GM12878 (cell line): ENCODE results near the gene MCEMP1. TPM values are rescaled to one million over a fixed set of nuclear protein-coding genes. Genes with fewer than 3 reads are reported as not detected.

ENCODE experiments used
- ATAC-seq: fragments of 200-7000 bp; cut with Tn5 transposase; 3 replicates; pipeline ENCODE4 v1.9.1; 2020; ENCODE audit warnings: mild to moderate bottlenecking, moderate library complexity
- BruUV-seq: library from RNA; stranded (reverse); fragments of 400-500 nt; replicated peaks from 2 replicates; lab custom pipeline; 2021; lab: Mats Ljungman, UMichigan
- CTCF ChIA-PET: fragments of 300-600 bp; sonication (Branson Sonifier 250); formaldehyde crosslinking; extraction: SDS; loops from one replicate; lab custom pipeline; 2021; ENCODE audit warnings: inconsistent platforms; lab: Yijun Ruan, JAX
- POLR2A ChIA-PET: fragments of 350-600 bp; formaldehyde crosslinking; extraction: SDS; loops from one replicate; lab custom pipeline; 2021; ENCODE audit warnings: inconsistent platforms; lab: Charles Lee
- RAD21 ChIA-PET: fragments of 300-600 bp; sonication (Branson Sonifier 250); formaldehyde crosslinking; loops from one replicate; lab custom pipeline; 2023; ENCODE audit warnings: antibody characterized with exemption; ENCODE audit not compliant: unreplicated experiment; lab: Charles Lee
- SMC1A ChIA-PET: fragments of 300-600 bp; sonication (Branson Sonifier 250); formaldehyde crosslinking; loops from one replicate; lab custom pipeline; 2023; ENCODE audit not compliant: unreplicated experiment, uncharacterized antibody; lab: Charles Lee
- DNase-seq: peaks from one replicate; pipeline ENCODE4 v3.0.0-alpha.2; 2011; ENCODE audit warnings: low read depth, low spot score
- FAIRE-seq: peaks from 3 replicates; lab custom pipeline; 2011; peaks lifted over from hg19 to GRCh38; lab: Jason Lieb, UNC
- H2AFZ ChIP-seq: 2 replicates; pipeline ENCODE4 v1.6.0; 2011; ENCODE audit warnings: low read depth, low read length, control low read depth; ENCODE audit not compliant: control insufficient read depth
- H3K27ac ChIP-seq: 2 replicates; pipeline ENCODE4 v1.5.1; 2011; ENCODE audit warnings: control low read depth; ENCODE audit not compliant: control insufficient read depth, insufficient read depth
- H3K27me3 ChIP-seq, 2 experiments: replicated peaks in 1 of 2; 2 replicates each; pipeline versions ENCODE4 v1.6.0 to v1.6.1; 2011; ENCODE audit warnings: low read length in 1 of 2; ENCODE audit not compliant: control insufficient read depth in 2 of 2, insufficient read depth in 2 of 2
- H3K36me3 ChIP-seq, 2 experiments: 2 replicates each; pipeline ENCODE4 v1.5.1; 2011; ENCODE audit warnings: low read length in 1 of 2; ENCODE audit not compliant: control insufficient read depth in 2 of 2, insufficient read depth in 2 of 2
- H3K4me1 ChIP-seq: 2 replicates; pipeline ENCODE4 v1.6.1; 2011; ENCODE audit warnings: mild to moderate bottlenecking, low read length, moderate library complexity, mixed read lengths; ENCODE audit not compliant: control insufficient read depth, insufficient read depth
- H3K4me2 ChIP-seq: 2 replicates; pipeline ENCODE4 v1.6.0; 2011; ENCODE audit warnings: control low read depth; ENCODE audit not compliant: control insufficient read depth, insufficient read depth
- H3K4me3 ChIP-seq: fragments of 200-600 bp; sonication (generic); 2 replicates; pipeline ENCODE4 v1.5.1; 2016
- H3K79me2 ChIP-seq: 2 replicates; pipeline ENCODE4 v1.6.0; 2011; ENCODE audit warnings: low read length; ENCODE audit not compliant: control insufficient read depth, insufficient read depth
- H3K9ac ChIP-seq: 2 replicates; pipeline ENCODE4 v1.8.0; 2011; ENCODE audit warnings: low read length, control low read depth, mixed read lengths; ENCODE audit not compliant: control insufficient read depth, insufficient read depth
- H3K9me3 ChIP-seq: replicated peaks from 3 replicates; pipeline ENCODE4 v1.5.1; 2011; ENCODE audit warnings: mild to moderate bottlenecking, low read length; ENCODE audit not compliant: control insufficient read depth, insufficient read depth
- H4K20me1 ChIP-seq: 2 replicates; pipeline ENCODE4 v1.6.0; 2011; ENCODE audit not compliant: control insufficient read depth, insufficient read depth
- BHLHE40 ChIP-seq, 2 experiments: fragments of 450-650 bp in 1 of 2; IDR thresholded peaks; 2 replicates each; pipeline ENCODE4 v1.6.1; 2011 to 2017; ENCODE audit warnings: low read depth in 2 of 2, borderline replicate concordance in 1 of 2, improper control_type of control experiment in 1 of 2, low read length in 1 of 2, mild to moderate bottlenecking in 1 of 2
- JUND ChIP-seq: IDR thresholded peaks from 2 replicates; pipeline ENCODE4 v1.6.1; 2012; ENCODE audit warnings: low read depth, mild to moderate bottlenecking, low read length, improper control_type of control experiment, moderate library complexity
- KAT2A ChIP-seq: conservative IDR thresholded peaks from 2 replicates; pipeline ENCODE4 v1.6.1; 2011; ENCODE audit warnings: low read depth, low read length; ENCODE audit not compliant: control insufficient read depth
- MEF2B ChIP-seq: fragments of 450-650 bp; IDR thresholded peaks from 2 replicates; pipeline ENCODE4 v1.6.1; 2018; ENCODE audit warnings: mild to moderate bottlenecking, moderate library complexity; ENCODE audit not compliant: partially characterized antibody, poor library complexity, severe bottlenecking
- NBN ChIP-seq: fragments of 450-650 bp; IDR thresholded peaks from 2 replicates; pipeline ENCODE4 v1.6.1; 2016
- NR2F1 ChIP-seq: fragments of 450-650 bp; conservative IDR thresholded peaks from 2 replicates; pipeline ENCODE4 v1.6.1; 2017; ENCODE audit warnings: mild to moderate bottlenecking
- POLR2AphosphoS5 ChIP-seq: IDR thresholded peaks from 2 replicates; pipeline ENCODE4 v1.6.1; 2011; ENCODE audit warnings: mild to moderate bottlenecking, low read length, inconsistent platforms
- SIX5 ChIP-seq: IDR thresholded peaks from 2 replicates; pipeline ENCODE4 v1.6.1; 2011; ENCODE audit warnings: mild to moderate bottlenecking, low read depth, low read length, moderate library complexity; ENCODE audit not compliant: severe bottlenecking
- TCF7 ChIP-seq: IDR thresholded peaks from 2 replicates; pipeline ENCODE4 v1.6.1; 2014; ENCODE audit warnings: antibody characterized with exemption, borderline replicate concordance
- ZBTB11 ChIP-seq: fragments of 450-650 bp; formaldehyde crosslinking; IDR thresholded peaks from 2 replicates; pipeline ENCODE4 v1.5.0; 2022; ENCODE audit warnings: mild to moderate bottlenecking, missing genetic modification characterization
- WGBS: methylation state at CpG from one replicate; pipeline ENCODE4 v1.1.6; 2016; ENCODE audit warnings: low lambda C conversion rate; ENCODE audit not compliant: insufficient replicate concordance, insufficient coverage; ENCODE audit errors: missing lambda C conversion rate; 5-methylcytosine and 5-hydroxymethylcytosine counted together
- in situ Hi-C: fragments of 300-500 bp; cut with MboI; formaldehyde crosslinking; loops from 9 replicates; pipeline ENCODE4 v1.14.3; 2018; ENCODE audit warnings: mixed read lengths
- intact Hi-C: fragments of 100-400 bp; cut with micrococcal nuclease; formaldehyde crosslinking; loops from one replicate; pipeline ENCODE4 v1.14.2; 2022; ENCODE audit not compliant: unreplicated experiment
- polyA plus RNA-seq, 11 experiments: library from polyadenylated mRNA; depleted of rRNA in 4 of 11; unstranded in 6 of 11; stranded (reverse) in 5 of 11; fragments of >200 nt; fragmentation: Nextera tagmentation in 4 of 11; fragmentation: Illumina TruSeq in 1 of 11; extraction: Ambion mirVana in 4 of 11; extraction: Trizol in 1 of 11; gene quantifications; 1 replicate in 1 of 11; 2 replicates in 10 of 11; pipeline versions ENCODE4 v1.2.1 to v1.2.3, GENCODE V29; 2011 to 2016; ENCODE audit warnings: inconsistent platforms in 2 of 11, missing spikeins in 2 of 11, low read depth in 1 of 11
- total RNA-seq, 4 experiments: library from RNA; depleted of rRNA in 3 of 4; stranded (reverse); fragments of >200 nt in 3 of 4; fragmentation: Illumina TruSeq in 1 of 4; extraction: Trizol in 1 of 4; gene quantifications; 2 replicates each; pipeline versions ENCODE4 v1.2.1 to v1.2.3, GENCODE V29; 2013 to 2021
- TF ChIP-seq, protein P1 (sequence below): fragments of 450-650 bp; IDR thresholded peaks from 2 replicates; pipeline ENCODE4 v1.6.1; 2017; ENCODE audit warnings: borderline replicate concordance
- TF ChIP-seq, protein P2 (sequence below): fragments of 450-650 bp; IDR thresholded peaks from 2 replicates; pipeline ENCODE4 v1.6.1; 2017; ENCODE audit warnings: mild to moderate bottlenecking, moderate library complexity

Gene MCEMP1
- total and polyA plus RNA-seq, 10 of the 15 experiments (the other 5 are each of a cell fraction or from before 2014, with no cell fraction given) = 0.08 to 0.55 (median 0.26) TPM; not detected in 1

DNA sequence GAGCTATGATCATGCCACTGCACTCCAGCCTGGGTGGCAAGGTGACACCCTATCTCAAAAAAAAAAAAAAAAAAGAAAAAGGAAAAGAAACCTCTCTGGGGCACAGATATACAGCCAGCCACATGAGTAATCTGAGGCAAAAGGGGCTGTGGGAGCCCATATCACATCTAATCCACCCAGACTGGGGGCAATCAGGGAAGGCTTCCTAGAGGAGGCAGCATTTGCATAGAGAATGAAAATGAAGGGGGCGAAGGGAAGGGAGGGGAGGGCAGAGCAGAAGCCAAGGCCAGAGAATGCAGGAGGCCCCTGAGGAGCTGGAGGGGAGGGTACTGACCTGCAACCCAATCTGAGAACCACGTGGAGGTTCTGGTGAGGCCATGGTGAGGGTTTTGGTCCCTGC lies 26.7 kb upstream of the MCEMP1 start (continued):
- TF ChIP-seq, protein P1, sequence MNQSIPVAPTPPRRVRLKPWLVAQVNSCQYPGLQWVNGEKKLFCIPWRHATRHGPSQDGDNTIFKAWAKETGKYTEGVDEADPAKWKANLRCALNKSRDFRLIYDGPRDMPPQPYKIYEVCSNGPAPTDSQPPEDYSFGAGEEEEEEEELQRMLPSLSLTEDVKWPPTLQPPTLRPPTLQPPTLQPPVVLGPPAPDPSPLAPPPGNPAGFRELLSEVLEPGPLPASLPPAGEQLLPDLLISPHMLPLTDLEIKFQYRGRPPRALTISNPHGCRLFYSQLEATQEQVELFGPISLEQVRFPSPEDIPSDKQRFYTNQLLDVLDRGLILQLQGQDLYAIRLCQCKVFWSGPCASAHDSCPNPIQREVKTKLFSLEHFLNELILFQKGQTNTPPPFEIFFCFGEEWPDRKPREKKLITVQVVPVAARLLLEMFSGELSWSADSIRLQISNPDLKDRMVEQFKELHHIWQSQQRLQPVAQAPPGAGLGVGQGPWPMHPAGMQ = no peak
- no peak for TF ChIP-seq KAT2A

DNA sequence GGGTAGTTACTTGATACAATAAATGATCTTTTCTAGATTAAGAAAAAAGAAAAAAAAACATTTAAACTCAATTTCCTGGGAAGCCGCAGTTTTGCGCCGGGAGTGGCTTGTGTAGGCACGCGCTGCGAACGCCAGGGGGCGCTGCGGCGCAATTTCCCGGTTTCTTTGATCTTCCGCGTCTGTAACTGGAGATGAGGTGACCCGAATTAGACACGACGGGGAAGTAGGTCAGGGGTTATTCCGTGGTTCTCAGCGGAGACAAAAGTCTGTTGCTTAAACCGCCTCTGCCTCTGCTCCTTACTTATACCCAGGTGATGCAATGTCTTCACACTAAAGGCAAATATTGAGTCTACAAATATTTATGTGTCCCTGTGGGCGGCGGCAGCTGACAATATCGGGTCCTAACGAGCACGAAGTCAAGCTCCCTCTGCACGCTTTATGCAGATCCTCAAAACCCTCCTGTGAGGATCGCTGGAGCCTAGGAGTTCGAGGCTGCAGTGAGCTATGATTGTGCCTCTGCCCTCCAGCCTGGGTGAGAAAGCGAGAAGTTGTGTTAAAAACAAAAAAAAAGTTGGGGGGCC lies 24.7 kb upstream of the MCEMP1 start:
- DNase-seq = peak; percentile 48
- whole genome bisulfite sequencing = 5% methylated on average over 28 of the region's 28 CpGs
- POLR2A ChIA-PET = interaction anchor here (0.5 to 1.1 kb wide), 3 partner anchors 22 to 1524 kb away, joined by 3 to 4 read pairs (median 3); partner anchors contain the start of gene PET100
- FAIRE-seq = no peak
- Histone ChIP-seq H3K4me2 (peak overlapping the region; percentile 61), H3K4me3 (no peak overlapping the region), H2AFZ (peak overlapping the region; percentile 92), H3K79me2 (no peaks in the 10 kb centered on the region), H4K20me1 (no peaks in the 10 kb centered on the region), H3K9ac (no peak overlapping the region), H3K36me3 (no peaks in the 10 kb centered on the region; a peak in 1 of 4 replicates), H3K4me1 (peaks cover 7% of the 10 kb centered on the region), H3K27ac (no peak overlapping the region), H3K9me3 (no peaks in the 10 kb centered on the region), H3K27me3 (no peaks in the 10 kb centered on the region; a peak in 1 of 4 replicates)
- no TSS peak for BruUV-seq
- SMC1A ChIA-PET = interaction anchor here (0.7 to 3.5 kb wide), 5 partner anchors 22 to 147 kb away, joined by 3 to 20 read pairs (median 5); partner anchors contain the start of gene TRAPPC5
- CTCF ChIA-PET = interaction anchor here (0.8 to 4.2 kb wide), 10 partner anchors 14 to 200 kb away, joined by 3 to 27 read pairs (median 6); partner anchors contain the start of genes CAMSAP3 and TRAPPC5
- RAD21 ChIA-PET = interaction anchor here (1.6 to 2.2 kb wide), 2 partner anchors 29 to 84 kb away, joined by 6 to 8 read pairs; partner anchors contain the start of gene TRAPPC5
- peak; percentile 87 for ATAC-seq
- in situ Hi-C loops (no loop called here), intact Hi-C loops (loop anchor here (1.0 kb wide), 1 partner anchor 147 kb away; no protein-coding TSS in a partner anchor)
- TF ChIP-seq NBN = 0 out of 2 replicates have a peak, but pooled peaks have one; percentile 48
- no peak for TF ChIP-seq ZBTB11 (CRISPR knock-in tag)
- peak; percentile 27 to 46; a peak in 1 of 4 replicates for TF ChIP-seq BHLHE40 (IDR thresholded peaks at IDR 0.05; ENCODE audit: borderline replicate concordance in 1 of 2, low read depth in 2 of 2, low read length in 1 of 2)
- no peak for TF ChIP-seq SIX5
- TF ChIP-seq NR2F1 = peak; percentile 95
- TF ChIP-seq JUND = no peak
- no peak for TF ChIP-seq POLR2AphosphoS5
- peak; percentile 99 for TF ChIP-seq TCF7
- peak; percentile 65 for TF ChIP-seq MEF2B
- TF ChIP-seq, protein P2, sequence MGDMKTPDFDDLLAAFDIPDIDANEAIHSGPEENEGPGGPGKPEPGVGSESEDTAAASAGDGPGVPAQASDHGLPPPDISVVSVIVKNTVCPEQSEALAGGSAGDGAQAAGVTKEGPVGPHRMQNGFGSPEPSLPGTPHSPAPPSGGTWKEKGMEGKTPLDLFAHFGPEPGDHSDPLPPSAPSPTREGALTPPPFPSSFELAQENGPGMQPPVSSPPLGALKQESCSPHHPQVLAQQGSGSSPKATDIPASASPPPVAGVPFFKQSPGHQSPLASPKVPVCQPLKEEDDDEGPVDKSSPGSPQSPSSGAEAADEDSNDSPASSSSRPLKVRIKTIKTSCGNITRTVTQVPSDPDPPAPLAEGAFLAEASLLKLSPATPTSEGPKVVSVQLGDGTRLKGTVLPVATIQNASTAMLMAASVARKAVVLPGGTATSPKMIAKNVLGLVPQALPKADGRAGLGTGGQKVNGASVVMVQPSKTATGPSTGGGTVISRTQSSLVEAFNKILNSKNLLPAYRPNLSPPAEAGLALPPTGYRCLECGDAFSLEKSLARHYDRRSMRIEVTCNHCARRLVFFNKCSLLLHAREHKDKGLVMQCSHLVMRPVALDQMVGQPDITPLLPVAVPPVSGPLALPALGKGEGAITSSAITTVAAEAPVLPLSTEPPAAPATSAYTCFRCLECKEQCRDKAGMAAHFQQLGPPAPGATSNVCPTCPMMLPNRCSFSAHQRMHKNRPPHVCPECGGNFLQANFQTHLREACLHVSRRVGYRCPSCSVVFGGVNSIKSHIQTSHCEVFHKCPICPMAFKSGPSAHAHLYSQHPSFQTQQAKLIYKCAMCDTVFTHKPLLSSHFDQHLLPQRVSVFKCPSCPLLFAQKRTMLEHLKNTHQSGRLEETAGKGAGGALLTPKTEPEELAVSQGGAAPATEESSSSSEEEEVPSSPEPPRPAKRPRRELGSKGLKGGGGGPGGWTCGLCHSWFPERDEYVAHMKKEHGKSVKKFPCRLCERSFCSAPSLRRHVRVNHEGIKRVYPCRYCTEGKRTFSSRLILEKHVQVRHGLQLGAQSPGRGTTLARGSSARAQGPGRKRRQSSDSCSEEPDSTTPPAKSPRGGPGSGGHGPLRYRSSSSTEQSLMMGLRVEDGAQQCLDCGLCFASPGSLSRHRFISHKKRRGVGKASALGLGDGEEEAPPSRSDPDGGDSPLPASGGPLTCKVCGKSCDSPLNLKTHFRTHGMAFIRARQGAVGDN = 0 out of 2 replicates have a peak, but pooled peaks have one; percentile 17
